Choroid plexus epithelial cell (primary cell): Measurements from ENCODE around the gene HMGCS2.

ENCODE experiments used
- DNase-seq: peaks from one replicate; pipeline ENCODE4 v3.0.0-alpha.2; 2010; ENCODE audit warnings: low read depth
- H3K4me3 ChIP-seq: 2 replicates; pipeline ENCODE4 v1.5.1; 2011; ENCODE audit warnings: low read depth, mild to moderate bottlenecking, control low read depth, low read length, moderate library complexity
- CTCF ChIP-seq: conservative IDR thresholded peaks from 2 replicates; pipeline ENCODE4 v1.5.1; 2011; ENCODE audit warnings: low read depth, mild to moderate bottlenecking, control low read depth, inconsistent platforms, low read length, moderate library complexity

The HMGCS2 gene

GRCh38 chr1:119724611-119725218 is 44.0 kb downstream of the HMGCS2 start:
- TF ChIP-seq CTCF, result no peak
- H3K4me3 ChIP-seq, result no peak overlapping the region
- no peak for DNase-seq

- no peak for DNase-seq
- no peak for TF ChIP-seq CTCF
- no peak overlapping the region for H3K4me3 ChIP-seq
These were observed 46.8 kb downstream of the HMGCS2 start for GRCh38 chr1:119721896-119722295.

- H3K4me3 ChIP-seq, result no peak overlapping the region
- no peak for TF ChIP-seq CTCF
- DNase-seq, result no peak
These were observed 47.8 kb downstream of the HMGCS2 start for GRCh38 chr1:119720866-119721440.

- no peak for DNase-seq
- TF ChIP-seq CTCF, result no peak
- H3K4me3 ChIP-seq, result no peak overlapping the region
These were observed 49.7 kb downstream of the HMGCS2 start for GRCh38 chr1:119718972-119719371.

GRCh38 chr1:119718409-119718808 is 50.3 kb downstream of the HMGCS2 start:
- no peak for TF ChIP-seq CTCF
- no peak for DNase-seq
- H3K4me3 ChIP-seq, result no peak overlapping the region

GRCh38 chr1:119715542-119715941 is 53.2 kb downstream of the HMGCS2 start:
- no peak for TF ChIP-seq CTCF
- H3K4me3 ChIP-seq, result no peak overlapping the region
- peak; percentile 10 for DNase-seq

GRCh38 chr1:119714583-119714982 is 54.1 kb downstream of the HMGCS2 start:
- TF ChIP-seq CTCF, result no peak
- H3K4me3 ChIP-seq, result no peak overlapping the region
- DNase-seq, result no peak
